Lung microvascular endothelial cell (primary cell): Measurements from ENCODE around the gene PIP4K2C. TPM values are rescaled to one million over a fixed set of nuclear protein-coding genes. Genes with fewer than 3 reads are reported as not detected.
"Not testable (repeated sequence)": the region's sequence is repeated elsewhere in the genome, so short reads cannot be mapped to it uniquely, and the experiment has no call there.

Experiments
- DNase-seq, 2 donors: peaks; one replicate each; pipeline versions ENCODE4 v3.0.0 to v3.0.0-alpha.2; 2010; ENCODE audit warnings: low read depth in 2 of 2
- total RNA-seq: library from RNA; depleted of rRNA; stranded (reverse); fragments of >200 nt; gene quantifications from 2 replicates; pipeline ENCODE4 v1.2.1, GENCODE V29; 2014

Gene PIP4K2C
- total RNA-seq, 1 donor from 2014 or later: 11.5 TPM

GRCh38 chr12:57558864-57559263 is 32.1 kb upstream of the PIP4K2C start:
- no peak for DNase-seq

GRCh38 chr12:57560516-57560915 is 30.5 kb upstream of the PIP4K2C start:
- DNase-seq: no peak

GRCh38 chr12:57561117-57561516 is 29.9 kb upstream of the PIP4K2C start:
- DNase-seq: not testable (repeated sequence)

- no peak for DNase-seq
These were observed 27.6 kb upstream of the PIP4K2C start for GRCh38 chr12:57563358-57563757.

- DNase-seq: no peak
These were observed 26.7 kb upstream of the PIP4K2C start for GRCh38 chr12:57564178-57564740.

GRCh38 chr12:57568838-57569237 is 22.2 kb upstream of the PIP4K2C start:
- no peak for DNase-seq

GRCh38 chr12:57569858-57570257 is 21.1 kb upstream of the PIP4K2C start:
- no peak for DNase-seq

- not testable (repeated sequence) for DNase-seq
These were observed 20.6 kb upstream of the PIP4K2C start for GRCh38 chr12:57570438-57570837.

GRCh38 chr12:57571926-57572762 is 18.8 kb upstream of the PIP4K2C start:
- no peak for DNase-seq

- no peak for DNase-seq
These were observed 16.2 kb upstream of the PIP4K2C start for GRCh38 chr12:57574795-57575194.

GRCh38 chr12:57575771-57576612 is 15.0 kb upstream of the PIP4K2C start:
- DNase-seq: no peak

- no peak for DNase-seq
These were observed 14.3 kb upstream of the PIP4K2C start for GRCh38 chr12:57576613-57577160.

GRCh38 chr12:57577981-57578758 is 12.8 kb upstream of the PIP4K2C start:
- DNase-seq: no peak

GRCh38 chr12:57579011-57579410 is 12.0 kb upstream of the PIP4K2C start:
- no peak for DNase-seq

- DNase-seq: peak in 1 of 2 donors; percentile 71
These were observed 11.1 kb upstream of the PIP4K2C start for GRCh38 chr12:57579677-57580465.

GRCh38 chr12:57580466-57580795 is 10.6 kb upstream of the PIP4K2C start:
- no peak for DNase-seq

- no peak for DNase-seq
These were observed 9.2 kb upstream of the PIP4K2C start for GRCh38 chr12:57581802-57582201.

GRCh38 chr12:57582440-57582839 is 8.6 kb upstream of the PIP4K2C start:
- no peak for DNase-seq

- DNase-seq: peak; percentile 87 to 91
These were observed 7.8 kb upstream of the PIP4K2C start for GRCh38 chr12:57583008-57583831.

- DNase-seq: no peak
These were observed 6.9 kb upstream of the PIP4K2C start for GRCh38 chr12:57584050-57584449.
